ENCODE results near the gene ARNT2. TPM values are rescaled to one million over a fixed set of nuclear protein-coding genes. Genes with fewer than 3 reads are reported as not detected.

Gene ARNT2
- total and polyA plus RNA-seq, 10 of the 15 experiments (the other 5 are each of a cell fraction or from before 2014, with no cell fraction given) = 0.07 to 0.49 (median 0.09) TPM; not detected in 6

- no peak for TF ChIP-seq IKZF2 (IDR thresholded peaks at IDR 0.05)
- TF ChIP-seq CBFB (IDR thresholded peaks at IDR 0.05; ENCODE audit: low read depth) = no peak
- no peak for TF ChIP-seq YBX1 (IDR thresholded peaks at IDR 0.05)
Observed at GRCh38 chr15:80527406-80527805, 123.2 kb downstream of the ARNT2 start (continued).

DNA sequence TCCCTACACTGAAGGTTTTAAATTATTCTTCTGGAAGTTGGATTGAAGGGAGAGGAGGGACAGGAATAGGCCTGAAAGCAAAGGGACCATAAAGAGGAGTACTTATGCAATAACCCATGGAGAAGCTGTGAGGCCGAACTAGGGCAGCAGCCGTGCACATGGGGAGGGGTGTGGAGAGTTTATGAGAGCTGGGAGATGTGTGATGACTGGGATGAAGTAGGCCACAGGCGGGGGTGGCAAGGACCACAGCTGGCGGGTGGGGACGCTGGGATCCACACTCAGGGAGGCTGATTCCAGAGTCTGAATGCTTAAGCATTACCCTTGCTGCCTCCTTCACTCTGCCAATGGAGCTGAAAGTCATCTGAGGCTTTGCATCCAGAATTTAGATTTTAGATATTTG lies 123.8 kb downstream of the ARNT2 start:
- CTCF ChIA-PET = no interaction called here
- Histone ChIP-seq H3K27me3 (replicated peaks in 1 of 2; ENCODE audit: control insufficient read depth in 2 of 2, insufficient read depth in 2 of 2, low read length in 1 of 2) (peaks cover 0 to 4% of the 10 kb centered on the region in 2 experiments; a peak in 3 of 4 replicates), H4K20me1 (ENCODE audit: control insufficient read depth, insufficient read depth) (no peaks in the 10 kb centered on the region), H3K79me2 (ENCODE audit: control insufficient read depth, insufficient read depth, low read length) (no peaks in the 10 kb centered on the region), H3K4me2 (ENCODE audit: control insufficient read depth, insufficient read depth) (no peak overlapping the region), H2AFZ (ENCODE audit: control insufficient read depth, low read depth, low read length) (no peak overlapping the region), H3K4me3 (no peak overlapping the region), H3K36me3 (ENCODE audit: control insufficient read depth in 2 of 2, insufficient read depth in 2 of 2, low read length in 1 of 2) (no peaks in the 10 kb centered on the region), H3K9me3 (replicated peaks; ENCODE audit: control insufficient read depth, insufficient read depth, low read length) (no peaks in the 10 kb centered on the region), H3K27ac (ENCODE audit: control insufficient read depth, insufficient read depth) (no peak overlapping the region), H3K9ac (ENCODE audit: control insufficient read depth, insufficient read depth, low read length) (no peak overlapping the region), H3K4me1 (ENCODE audit: control insufficient read depth, insufficient read depth, low read length) (no peaks in the 10 kb centered on the region)
- SMC1A ChIA-PET (ENCODE audit: uncharacterized antibody, unreplicated experiment) = no interaction called here
- POLR2A ChIA-PET = no interaction called here
- intact Hi-C loops (cut with micrococcal nuclease; ENCODE audit: unreplicated experiment) (no loop called here), in situ Hi-C loops (cut with MboI) (no loop called here)
- BruUV-seq (replicated peaks) = no TSS peak
- 30% methylated on average over 5 of the region's 5 CpGs for WGBS (ENCODE audit: insufficient coverage, insufficient replicate concordance, low lambda C conversion rate, missing lambda C conversion rate)
- ATAC-seq (no peak), FAIRE-seq (no peak), DNase-seq (ENCODE audit: low read depth, low spot score) (no peak)
- RAD21 ChIA-PET (ENCODE audit: unreplicated experiment) = no interaction called here
- TF ChIP-seq POLR2AphosphoS2 (IDR thresholded peaks at IDR 0.05; ENCODE audit: low read depth, low read length) = no peak
- TF ChIP-seq, protein P1, sequence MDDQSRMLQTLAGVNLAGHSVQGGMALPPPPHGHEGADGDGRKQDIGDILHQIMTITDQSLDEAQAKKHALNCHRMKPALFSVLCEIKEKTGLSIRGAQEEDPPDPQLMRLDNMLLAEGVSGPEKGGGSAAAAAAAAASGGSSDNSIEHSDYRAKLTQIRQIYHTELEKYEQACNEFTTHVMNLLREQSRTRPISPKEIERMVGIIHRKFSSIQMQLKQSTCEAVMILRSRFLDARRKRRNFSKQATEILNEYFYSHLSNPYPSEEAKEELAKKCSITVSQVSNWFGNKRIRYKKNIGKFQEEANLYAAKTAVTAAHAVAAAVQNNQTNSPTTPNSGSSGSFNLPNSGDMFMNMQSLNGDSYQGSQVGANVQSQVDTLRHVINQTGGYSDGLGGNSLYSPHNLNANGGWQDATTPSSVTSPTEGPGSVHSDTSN (IDR thresholded peaks at IDR 0.05; ENCODE audit: insufficient replicate concordance, low read depth, low read length) = no peak
- no peak for TF ChIP-seq NRF1 (conservative IDR thresholded peaks at IDR 0.05; ENCODE audit: low read depth, low read length)
- TF ChIP-seq, protein P2, sequence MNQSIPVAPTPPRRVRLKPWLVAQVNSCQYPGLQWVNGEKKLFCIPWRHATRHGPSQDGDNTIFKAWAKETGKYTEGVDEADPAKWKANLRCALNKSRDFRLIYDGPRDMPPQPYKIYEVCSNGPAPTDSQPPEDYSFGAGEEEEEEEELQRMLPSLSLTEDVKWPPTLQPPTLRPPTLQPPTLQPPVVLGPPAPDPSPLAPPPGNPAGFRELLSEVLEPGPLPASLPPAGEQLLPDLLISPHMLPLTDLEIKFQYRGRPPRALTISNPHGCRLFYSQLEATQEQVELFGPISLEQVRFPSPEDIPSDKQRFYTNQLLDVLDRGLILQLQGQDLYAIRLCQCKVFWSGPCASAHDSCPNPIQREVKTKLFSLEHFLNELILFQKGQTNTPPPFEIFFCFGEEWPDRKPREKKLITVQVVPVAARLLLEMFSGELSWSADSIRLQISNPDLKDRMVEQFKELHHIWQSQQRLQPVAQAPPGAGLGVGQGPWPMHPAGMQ (IDR thresholded peaks at IDR 0.05; ENCODE audit: borderline replicate concordance) = no peak
- no peak for TF ChIP-seq ASH2L (IDR thresholded peaks at IDR 0.05; ENCODE audit: borderline replicate concordance, low read depth)
- no peak for TF ChIP-seq ZBED1 (IDR thresholded peaks at IDR 0.05; ENCODE audit: borderline replicate concordance)
- TF ChIP-seq GATAD2B (conservative IDR thresholded peaks at IDR 0.05; ENCODE audit: low read depth) = no peak
- TF ChIP-seq, protein P3, sequence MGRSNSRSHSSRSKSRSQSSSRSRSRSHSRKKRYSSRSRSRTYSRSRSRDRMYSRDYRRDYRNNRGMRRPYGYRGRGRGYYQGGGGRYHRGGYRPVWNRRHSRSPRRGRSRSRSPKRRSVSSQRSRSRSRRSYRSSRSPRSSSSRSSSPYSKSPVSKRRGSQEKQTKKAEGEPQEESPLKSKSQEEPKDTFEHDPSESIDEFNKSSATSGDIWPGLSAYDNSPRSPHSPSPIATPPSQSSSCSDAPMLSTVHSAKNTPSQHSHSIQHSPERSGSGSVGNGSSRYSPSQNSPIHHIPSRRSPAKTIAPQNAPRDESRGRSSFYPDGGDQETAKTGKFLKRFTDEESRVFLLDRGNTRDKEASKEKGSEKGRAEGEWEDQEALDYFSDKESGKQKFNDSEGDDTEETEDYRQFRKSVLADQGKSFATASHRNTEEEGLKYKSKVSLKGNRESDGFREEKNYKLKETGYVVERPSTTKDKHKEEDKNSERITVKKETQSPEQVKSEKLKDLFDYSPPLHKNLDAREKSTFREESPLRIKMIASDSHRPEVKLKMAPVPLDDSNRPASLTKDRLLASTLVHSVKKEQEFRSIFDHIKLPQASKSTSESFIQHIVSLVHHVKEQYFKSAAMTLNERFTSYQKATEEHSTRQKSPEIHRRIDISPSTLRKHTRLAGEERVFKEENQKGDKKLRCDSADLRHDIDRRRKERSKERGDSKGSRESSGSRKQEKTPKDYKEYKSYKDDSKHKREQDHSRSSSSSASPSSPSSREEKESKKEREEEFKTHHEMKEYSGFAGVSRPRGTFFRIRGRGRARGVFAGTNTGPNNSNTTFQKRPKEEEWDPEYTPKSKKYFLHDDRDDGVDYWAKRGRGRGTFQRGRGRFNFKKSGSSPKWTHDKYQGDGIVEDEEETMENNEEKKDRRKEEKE (IDR thresholded peaks at IDR 0.05) = no peak
- TF ChIP-seq ATF7 (IDR thresholded peaks at IDR 0.05; ENCODE audit: low read depth) = no peak
- TF ChIP-seq ZNF24 (IDR thresholded peaks at IDR 0.05) = no peak
- no peak for TF ChIP-seq SMARCA5 (IDR thresholded peaks at IDR 0.05)
- no peak for TF ChIP-seq TCF7 (IDR thresholded peaks at IDR 0.05; ENCODE audit: borderline replicate concordance)
- no peak for TF ChIP-seq SP1 (IDR thresholded peaks at IDR 0.05; ENCODE audit: low read depth, low read length)
- no peak for TF ChIP-seq PAX5 (IDR thresholded peaks at IDR 0.05; ENCODE audit: borderline replicate concordance, low read depth, low read length)
- TF ChIP-seq ZNF207 (IDR thresholded peaks at IDR 0.05; ENCODE audit: borderline replicate concordance) = no peak
- TF ChIP-seq LARP7 (IDR thresholded peaks at IDR 0.05) = no peak
- TF ChIP-seq IRF4 (IDR thresholded peaks at IDR 0.05; ENCODE audit: low read depth, low read length) = no peak
- TF ChIP-seq NFYB (IDR thresholded peaks at IDR 0.05; ENCODE audit: insufficient read depth, low read depth, low read length) = no peak
- TF ChIP-seq MEF2B (IDR thresholded peaks at IDR 0.05; ENCODE audit: partially characterized antibody, poor library complexity, severe bottlenecking) = no peak

Measured in GM12878 (cell line).